Neural progenitor cell (in vitro differentiated cells): Measurements from ENCODE around the gene VAV1.

Experiments
- EZH2 ChIP-seq: fragments of 200-600 bp; sonication (generic); IDR thresholded peaks from 2 replicates; pipeline ENCODE4 v1.6.1; 2017; ENCODE audit warnings: antibody characterized with exemption, mild to moderate bottlenecking, moderate library complexity
- TF ChIP-seq, protein P1 (sequence below): fragments of 200-600 bp; sonication (generic); IDR thresholded peaks from 2 replicates; pipeline ENCODE4 v1.5.1; 2017; ENCODE audit warnings: antibody characterized with exemption, mild to moderate bottlenecking

GRCh38 chr19:6849876-6850275 is 77.4 kb downstream of the VAV1 start:
- TF ChIP-seq, protein P1, sequence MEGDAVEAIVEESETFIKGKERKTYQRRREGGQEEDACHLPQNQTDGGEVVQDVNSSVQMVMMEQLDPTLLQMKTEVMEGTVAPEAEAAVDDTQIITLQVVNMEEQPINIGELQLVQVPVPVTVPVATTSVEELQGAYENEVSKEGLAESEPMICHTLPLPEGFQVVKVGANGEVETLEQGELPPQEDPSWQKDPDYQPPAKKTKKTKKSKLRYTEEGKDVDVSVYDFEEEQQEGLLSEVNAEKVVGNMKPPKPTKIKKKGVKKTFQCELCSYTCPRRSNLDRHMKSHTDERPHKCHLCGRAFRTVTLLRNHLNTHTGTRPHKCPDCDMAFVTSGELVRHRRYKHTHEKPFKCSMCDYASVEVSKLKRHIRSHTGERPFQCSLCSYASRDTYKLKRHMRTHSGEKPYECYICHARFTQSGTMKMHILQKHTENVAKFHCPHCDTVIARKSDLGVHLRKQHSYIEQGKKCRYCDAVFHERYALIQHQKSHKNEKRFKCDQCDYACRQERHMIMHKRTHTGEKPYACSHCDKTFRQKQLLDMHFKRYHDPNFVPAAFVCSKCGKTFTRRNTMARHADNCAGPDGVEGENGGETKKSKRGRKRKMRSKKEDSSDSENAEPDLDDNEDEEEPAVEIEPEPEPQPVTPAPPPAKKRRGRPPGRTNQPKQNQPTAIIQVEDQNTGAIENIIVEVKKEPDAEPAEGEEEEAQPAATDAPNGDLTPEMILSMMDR, result no peak
- no peak for TF ChIP-seq EZH2
